ENCODE data around the gene CAPNS2.
A peak's percentile ranks its signal among the peaks of the same experiment; 100 is the strongest.

The CAPNS2 gene

DNA sequence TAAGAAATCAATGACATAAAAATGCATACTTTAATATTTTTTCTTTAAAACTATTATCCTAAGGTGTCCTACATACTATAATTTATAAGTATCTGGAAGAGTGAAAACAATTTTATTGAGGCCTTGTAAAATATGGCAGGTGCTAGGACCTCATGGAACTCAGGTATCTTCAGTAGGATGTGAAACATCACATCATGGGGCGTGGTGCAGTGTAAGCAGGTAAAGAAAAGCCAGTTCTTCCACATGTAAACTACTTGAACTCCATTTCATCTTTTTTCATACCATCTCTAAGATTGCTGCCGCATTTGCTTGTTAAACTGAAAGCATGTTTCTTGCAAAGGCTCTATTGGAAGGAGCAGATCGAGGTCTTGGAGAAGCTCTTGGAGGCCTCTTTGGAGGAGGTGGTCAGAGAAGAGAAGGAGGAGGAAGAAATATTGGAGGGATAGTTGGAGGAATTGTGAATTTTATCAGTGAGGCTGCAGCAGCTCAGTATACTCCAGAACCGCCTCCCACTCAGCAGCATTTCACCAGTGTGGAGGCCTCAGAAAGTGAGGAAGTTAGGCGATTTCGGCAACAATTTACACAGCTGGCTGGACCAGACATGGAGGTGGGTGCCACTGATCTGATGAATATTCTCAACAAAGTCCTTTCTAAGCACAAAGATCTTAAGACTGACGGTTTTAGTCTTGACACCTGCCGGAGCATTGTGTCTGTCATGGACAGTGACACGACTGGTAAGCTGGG lies at the start of gene CAPNS2:
TSS of gene CAPNS2 (plus strand) at position 253 of the 744 bp plus-strand sequence. CDS start at position 326, 73 bp downstream.
- no peak for DNase-seq (ENCODE audit: low read depth in 2 of 2)

DNA sequence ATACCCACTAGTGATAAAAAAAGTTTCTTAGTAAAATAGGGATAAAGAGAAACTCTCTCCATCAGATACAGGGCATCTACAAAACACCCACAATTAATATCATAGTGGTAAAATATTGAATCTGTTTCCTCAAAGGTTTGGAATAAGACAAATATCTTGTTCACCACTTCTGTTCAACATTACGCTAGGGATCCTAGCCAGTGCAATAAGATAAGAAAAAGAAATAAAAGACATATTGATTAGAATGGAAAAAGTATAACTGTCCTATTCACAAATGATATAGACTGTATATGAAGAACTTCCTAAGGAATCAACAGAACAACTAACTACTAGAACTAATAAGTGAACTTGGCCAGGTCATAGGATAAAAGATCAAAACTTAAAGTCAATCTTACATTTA lies 44.7 kb upstream of the CAPNS2 start:
- DNase-seq (ENCODE audit: low read depth in 2 of 2) = no peak

DNA sequence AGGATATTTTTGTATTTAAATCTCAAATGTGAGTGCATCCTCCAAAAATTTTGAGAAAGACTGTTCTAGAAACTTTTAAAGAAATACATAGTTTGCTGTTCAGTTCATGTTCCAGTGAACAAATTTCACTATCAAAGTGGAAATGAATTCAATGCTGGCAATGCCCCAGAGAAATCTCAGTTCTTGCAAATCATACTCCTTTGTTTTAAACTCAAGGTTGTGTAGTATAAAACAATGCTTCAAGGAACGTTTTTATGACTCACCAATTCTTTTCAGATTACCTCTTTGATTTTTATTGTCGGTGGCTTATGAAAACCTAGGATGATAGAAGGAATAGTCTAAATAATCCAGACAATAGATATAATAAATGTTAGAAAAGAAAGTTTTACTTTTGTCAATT lies 40.0 kb upstream of the CAPNS2 start:
- no peak for DNase-seq (ENCODE audit: low read depth in 2 of 2)

DNA sequence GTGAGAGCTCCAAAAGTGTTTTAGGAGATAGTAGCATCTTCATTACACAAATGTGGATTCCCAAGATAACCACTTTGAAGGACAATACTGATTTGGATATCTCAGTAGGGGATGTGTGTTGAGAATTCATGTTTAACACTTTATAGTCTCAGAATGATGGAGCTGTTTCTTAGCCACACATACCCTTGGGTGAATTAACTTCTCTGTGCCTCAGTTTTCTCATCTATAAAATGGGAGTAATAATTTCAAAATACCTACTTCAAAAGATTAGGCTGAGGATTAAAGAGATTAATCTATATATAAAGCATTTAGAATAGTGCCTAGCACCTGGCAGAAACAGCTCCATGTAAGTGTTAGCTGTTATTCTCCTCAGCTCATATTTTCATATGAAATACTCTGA lies 38.6 kb upstream of the CAPNS2 start:
- no peak for DNase-seq (ENCODE audit: low read depth in 2 of 2)

DNA sequence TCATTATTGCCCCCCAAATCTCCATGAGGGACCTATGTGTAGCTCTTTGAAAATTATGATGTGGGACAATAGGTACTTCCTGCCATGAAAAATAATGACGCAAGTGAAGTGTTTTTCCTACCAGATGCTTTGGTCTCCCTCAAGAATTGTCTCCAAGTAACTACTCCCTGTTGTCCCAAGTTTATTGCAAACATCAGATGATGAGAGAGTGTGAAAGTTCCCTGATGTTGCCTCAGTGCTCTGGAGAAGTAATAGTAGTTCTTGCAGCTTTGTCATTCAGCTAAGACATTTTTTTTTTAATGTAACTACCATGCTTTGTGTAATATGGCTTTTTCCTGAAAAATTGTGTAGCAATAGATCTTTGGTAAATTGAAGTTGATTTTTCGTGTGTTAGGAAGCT lies 37.5 kb upstream of the CAPNS2 start:
- DNase-seq (ENCODE audit: low read depth in 2 of 2) = no peak

DNA sequence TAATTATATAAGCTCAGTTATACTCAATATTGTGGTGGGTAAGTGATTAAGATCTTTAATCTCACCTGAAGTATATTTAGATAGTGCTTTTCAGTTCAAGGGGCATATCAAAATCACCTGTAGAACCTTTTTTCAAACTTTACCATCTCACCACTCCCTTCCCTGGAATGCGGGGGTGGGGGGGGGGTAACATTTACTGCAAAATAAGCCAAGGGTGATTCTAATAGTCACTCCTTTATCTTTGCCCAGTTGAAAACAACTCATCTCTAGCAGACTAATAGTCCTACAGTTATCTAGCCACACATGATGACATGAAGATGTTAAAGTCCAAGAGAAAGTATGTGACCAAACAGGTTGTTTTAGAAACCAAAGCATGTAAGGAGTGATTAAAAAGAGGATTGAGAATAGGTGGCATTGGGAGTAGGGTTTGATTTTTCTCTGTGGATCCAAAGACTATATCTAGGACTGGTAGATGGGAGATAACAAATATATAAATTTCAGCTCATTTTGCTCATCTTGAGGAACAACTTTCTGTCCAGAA lies 36.1 kb upstream of the CAPNS2 start:
- no peak for DNase-seq (ENCODE audit: low read depth in 2 of 2)

DNA sequence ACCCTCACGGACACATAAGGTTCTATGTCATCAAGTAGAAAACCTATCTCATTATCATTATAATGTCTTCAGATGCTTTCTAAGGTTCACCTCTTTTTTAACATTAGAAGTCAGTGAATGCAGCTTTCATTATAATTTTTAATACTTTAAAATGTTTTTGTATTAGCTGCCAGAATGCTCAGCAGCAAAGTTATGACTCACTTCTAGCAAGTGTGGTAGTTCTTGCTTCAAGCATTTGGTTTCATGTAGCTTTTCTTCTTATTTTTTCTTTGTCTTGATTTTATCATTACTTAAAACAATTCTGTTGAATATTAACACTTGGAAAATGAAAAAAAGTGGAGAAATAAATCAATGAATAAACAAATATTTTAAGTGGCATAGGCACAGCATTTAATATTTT lies 34.3 kb upstream of the CAPNS2 start:
- no peak for DNase-seq (ENCODE audit: low read depth in 2 of 2)

DNA sequence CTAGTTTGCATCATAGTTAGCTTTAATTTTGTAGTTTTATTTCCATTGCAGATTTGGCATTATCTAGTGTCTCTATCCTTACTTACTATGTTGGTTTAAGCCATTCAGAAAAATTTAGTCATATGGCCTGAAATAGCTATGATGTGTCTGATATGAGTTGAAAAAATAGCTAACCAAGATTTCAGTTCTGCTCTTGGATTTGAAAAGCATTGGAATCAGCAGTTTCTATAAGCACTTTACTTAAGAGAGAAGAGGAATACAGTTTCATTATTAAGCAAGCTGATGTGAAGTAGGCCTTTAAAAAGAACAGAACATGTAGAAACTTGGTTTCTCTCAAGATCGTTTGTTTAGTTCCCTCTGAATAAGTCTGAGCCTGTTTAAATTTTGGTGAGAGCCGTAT lies 31.7 kb upstream of the CAPNS2 start:
- no peak for DNase-seq (ENCODE audit: low read depth in 2 of 2)

DNA sequence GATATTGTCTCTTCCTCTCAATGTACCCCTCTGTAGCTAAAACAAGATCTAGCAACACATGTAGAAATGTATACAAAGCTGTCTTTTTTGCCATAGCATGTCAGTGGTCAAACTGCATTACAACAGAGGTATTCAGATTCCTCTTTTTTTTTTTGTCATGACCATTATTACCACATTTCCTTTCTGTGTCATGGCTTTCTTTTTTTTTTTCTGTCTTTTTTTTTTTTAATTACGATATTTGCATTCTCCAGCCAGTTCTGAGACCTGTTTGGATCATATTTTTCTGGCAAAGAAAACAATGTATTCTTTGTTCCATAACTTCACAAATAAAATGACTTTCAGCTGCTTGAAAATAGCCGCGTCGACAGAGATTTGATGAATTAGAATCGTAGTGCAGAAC lies 27.4 kb upstream of the CAPNS2 start:
- peak; percentile 18 to 20 for DNase-seq (ENCODE audit: low read depth in 2 of 2)

DNA sequence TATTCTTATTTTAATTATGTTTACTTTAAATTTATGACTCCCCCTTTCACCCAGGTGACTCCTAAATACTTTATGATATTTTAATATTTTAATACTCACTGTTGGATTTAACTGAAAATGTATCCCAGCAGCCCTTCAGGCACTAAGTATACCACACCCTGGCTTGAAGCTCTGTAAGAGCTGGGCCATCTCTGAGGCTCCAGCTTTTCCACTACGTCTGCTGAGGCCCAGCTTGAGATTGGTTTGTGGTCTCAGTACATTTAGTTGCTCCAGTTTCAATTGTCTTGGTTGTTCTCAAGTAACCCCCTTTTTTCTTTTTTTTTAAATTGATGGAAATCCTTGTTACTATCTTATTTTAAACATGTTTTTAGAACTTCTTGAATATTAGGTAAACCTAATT lies 27.0 kb upstream of the CAPNS2 start:
- no peak for DNase-seq (ENCODE audit: low read depth in 2 of 2)

DNA sequence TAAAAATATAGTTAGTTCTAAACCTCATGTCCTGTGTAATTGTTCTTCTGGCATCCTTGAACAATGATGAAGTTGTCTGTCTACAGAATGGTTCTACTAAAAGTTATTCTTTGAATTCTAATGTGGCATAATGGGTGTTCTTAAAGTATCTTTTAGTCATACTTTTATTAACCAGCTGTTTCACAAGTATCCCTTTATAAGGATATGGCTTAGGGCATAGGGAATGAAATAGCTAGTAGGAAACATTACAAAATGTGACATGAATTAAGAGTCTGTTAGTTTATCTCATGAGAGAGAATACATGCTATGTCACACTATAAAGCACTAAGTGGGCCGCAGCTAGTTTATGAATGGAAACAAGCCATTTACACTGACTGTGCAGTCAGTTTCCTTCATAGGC lies 26.3 kb upstream of the CAPNS2 start:
- DNase-seq (ENCODE audit: low read depth in 2 of 2) = no peak

DNA sequence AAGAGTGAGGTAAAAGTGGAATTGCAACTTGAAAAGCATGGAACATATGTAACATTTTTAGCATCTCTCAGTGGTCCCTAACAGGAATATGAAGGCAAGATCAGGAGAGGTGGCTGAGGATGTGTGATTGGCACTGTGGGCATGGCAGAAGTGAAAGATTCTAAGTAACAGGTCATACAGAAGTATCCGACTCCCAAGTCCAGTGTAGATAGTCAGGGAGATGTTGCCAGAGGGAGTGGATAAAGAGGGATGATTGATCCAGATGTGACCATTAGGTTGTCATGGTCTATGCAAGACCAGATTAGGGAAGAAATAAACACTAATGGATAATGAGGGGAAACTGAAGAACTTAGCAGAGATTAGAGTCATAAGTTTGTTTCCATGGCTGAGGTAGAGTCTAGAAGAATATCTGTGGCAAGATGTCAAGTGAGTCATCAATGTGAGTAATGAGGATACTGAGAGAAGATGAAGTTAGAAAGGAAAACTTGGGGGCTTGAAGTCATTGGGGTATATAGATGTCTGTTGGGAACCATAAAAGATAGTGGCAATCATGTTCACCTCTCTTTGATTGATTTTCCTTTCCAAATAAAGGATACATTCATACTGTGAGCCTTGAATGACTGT lies 23.9 kb upstream of the CAPNS2 start:
- DNase-seq (ENCODE audit: low read depth in 2 of 2) = peak; percentile 44 to 55

DNA sequence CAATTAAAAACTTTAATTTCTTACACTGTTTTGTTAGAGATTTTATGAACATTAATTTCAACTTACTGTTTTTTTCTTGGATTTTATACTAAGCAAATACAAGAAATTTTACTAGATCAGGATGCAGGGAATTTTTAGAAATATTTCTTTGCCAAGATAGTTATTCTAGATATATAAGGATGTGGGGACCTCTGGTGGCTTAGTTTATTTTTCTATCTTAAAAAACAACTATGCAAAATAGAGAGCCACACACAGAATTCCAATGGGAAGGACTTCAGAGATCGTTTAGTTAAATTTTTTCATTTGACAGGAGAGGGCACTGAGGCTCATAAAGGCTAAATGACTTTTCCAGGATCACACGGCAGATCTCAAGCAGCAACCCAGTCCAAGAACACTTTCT lies 23.0 kb upstream of the CAPNS2 start:
- DNase-seq (ENCODE audit: low read depth in 2 of 2) = peak; percentile 22 to 30

DNA sequence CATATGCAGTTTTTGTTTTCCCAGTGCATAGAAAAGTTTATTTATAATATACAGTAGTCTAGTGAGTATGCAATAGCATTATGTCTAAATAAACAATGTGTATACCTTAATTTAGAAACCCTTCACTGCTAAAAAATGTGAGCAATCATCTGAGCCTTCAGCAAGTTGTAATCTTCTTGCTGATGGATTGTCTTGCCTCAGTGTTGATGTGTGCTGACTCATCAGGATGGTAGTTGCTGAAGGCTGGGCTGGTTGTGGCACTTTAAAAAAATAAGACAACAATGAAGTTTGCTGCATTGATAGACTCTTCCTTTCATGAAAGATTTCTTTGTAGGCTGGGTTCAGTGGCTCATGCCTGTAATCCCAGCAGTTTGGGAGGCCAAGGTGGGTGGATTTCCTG lies 13.9 kb upstream of the CAPNS2 start:
- DNase-seq (ENCODE audit: low read depth in 2 of 2) = peak; percentile 85 to 86

DNA sequence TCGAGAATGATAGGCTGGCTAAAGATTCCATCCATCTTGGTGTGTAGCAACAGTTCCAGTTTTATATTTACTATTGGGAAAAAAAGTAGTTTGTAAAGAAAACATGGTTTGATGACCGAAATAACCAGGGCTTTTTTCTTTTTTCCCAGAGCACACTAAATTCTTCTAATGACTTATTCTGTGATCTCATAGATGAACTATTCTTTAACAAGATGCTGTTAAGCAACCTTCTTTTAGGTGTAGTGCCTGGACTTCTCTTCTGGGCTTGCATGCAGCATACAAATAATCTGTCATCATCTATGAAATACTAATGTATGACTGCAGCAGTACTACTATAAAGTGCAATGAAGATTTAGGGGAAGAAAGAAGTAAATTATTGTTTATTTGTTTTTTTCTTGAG lies 11.0 kb upstream of the CAPNS2 start:
- peak; percentile 25 to 27 for DNase-seq (ENCODE audit: low read depth in 2 of 2)

DNA sequence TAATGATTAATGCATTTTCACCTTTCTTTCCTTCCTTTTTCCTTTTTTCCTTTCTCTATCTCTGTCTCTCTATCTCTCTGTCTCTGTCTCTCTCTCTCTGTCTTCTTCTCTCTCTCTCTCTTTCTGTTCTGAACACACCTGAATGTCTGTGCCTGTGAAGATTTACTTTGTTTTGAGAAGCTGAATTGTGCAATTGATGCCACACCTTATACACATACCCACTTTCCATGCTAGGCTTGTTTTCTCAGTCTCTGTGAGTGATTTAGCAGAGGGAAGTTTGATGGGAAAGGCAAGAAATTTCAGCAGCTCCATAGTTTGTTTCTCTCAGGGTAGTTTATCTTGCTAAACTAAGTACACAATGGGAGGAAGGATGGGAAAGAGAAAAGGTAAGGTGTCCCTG lies 9.3 kb upstream of the CAPNS2 start:
- no peak for DNase-seq (ENCODE audit: low read depth in 2 of 2)

DNA sequence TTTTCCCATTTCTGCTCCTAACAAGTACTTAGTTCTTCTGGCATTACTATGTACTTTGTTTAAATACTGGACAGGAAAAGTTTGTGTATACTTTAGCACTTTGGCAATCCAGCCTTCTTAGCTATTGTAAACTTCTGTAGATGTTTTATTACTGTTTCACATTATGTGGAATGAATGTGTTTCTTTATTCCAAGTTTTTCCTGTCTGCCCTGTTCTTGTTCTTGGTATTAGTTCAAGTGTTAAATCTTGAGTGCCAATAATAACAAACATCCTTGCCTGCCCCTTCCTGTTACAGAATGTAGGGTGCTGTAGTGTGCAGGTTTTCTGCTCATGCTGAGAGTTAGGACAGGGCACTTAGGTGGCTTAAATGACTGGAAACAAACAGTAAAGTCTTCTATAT lies 7.3 kb upstream of the CAPNS2 start:
- no peak for DNase-seq (ENCODE audit: low read depth in 2 of 2)

DNA sequence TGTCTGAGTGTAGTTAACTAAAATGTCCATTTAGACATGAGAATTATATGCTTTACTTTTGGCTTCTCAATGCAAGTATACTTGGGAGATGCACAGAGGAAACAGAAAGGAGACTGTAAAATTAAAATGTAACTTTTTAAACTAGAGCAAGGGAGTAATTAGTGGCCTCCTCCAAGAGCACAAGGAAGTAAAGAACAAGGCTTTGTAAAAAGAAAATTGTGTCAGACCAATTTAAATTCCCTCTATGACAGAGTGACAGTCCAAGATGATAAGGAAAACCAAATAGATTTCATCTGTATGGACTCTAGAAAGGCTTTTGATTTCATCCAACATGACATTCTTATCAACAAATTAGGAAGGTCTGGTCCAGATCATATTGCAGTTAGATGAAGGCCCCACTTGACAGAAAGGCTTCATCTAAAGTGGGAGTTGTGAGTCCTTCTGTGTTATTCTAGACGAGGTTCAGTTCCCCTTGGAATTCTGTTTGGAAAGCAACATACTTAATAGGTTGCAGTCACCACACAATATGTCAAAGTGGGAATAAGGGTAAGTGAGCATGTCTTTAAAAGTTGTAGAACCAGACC lies 6.5 kb upstream of the CAPNS2 start:
- DNase-seq (ENCODE audit: low read depth in 2 of 2) = no peak

DNA sequence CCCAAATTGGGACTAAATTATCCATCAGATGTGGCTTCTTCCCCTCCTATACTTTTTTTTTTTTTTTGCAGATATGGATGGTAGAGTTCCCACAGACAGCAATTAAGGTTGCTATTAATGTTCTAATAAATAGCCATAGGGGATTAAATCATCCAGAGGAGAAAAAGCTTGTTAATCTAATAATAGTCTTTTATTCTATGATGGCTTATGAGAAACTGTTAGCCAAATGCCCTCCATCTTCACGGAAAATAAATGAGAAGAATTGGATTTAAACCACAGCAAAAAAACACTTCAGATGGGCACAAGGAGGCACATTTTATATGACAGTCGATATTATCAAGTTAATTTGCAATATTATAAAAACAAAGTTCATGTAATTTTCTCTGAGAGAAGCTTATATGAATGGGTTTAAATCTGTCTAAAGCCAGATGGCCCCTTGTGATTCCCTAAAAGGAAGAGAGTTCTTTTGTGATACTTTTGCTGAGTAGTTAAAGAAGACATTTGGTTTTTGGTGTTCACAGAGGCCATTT lies 5.1 kb upstream of the CAPNS2 start:
- no peak for DNase-seq (ENCODE audit: low read depth in 2 of 2)

DNA sequence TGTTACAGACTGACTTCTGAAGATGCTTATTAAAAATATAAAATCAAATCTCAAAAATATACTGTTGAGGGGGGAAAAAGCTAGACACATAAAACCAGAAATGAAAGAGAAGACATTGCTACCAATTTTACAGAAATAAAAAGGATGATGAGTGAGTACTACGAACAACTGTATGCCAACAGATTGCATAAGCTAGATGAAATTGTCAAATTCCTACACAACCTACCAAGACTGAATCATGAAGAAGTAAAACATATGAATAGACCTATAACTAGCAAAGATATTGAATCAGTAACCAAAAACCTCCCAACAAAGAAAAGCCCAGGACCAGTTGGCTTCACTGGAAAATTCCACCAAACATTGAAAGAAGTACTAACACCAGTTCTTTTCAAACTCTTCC lies 3.5 kb upstream of the CAPNS2 start:
- peak in 1 of 2 experiments; percentile 15 for DNase-seq (ENCODE audit: low read depth in 2 of 2)

DNA sequence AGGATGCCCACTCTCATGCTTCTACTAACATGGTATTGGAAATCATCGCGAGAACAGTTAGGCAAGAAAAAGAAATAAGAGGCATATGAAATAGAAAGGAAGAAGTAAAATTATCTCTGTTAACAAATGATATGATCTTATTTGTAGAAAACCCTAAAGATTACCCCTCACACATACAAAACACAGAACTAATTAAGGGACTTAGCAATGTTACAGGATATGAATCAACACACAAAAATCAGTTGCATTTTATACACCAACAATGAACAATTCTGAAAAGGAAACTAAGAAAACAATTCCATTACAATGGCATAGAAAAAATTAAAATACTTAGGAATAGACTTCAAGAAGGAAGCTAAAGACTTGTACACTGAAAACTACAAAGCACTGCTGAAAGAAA lies 2.7 kb upstream of the CAPNS2 start:
- no peak for DNase-seq (ENCODE audit: low read depth in 2 of 2)

DNA sequence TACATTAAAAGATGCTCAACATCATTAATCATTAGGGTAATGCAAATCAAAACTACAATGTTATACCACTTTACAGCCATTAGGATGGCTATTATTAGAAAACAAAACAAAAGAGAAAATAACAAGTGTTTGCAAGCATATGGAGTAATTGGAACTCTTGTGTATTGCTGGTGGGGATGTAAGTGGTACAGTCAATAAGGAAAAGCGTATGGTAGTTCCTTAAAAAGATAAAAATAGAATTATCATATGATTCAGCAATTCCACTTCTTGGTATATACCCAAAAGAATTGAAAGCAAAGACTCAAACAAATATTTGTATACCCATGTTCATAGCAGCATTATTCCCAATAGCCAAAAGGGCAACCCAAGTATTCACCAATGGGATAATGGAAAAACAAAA lies 1.4 kb upstream of the CAPNS2 start:
- no peak for DNase-seq (ENCODE audit: low read depth in 2 of 2)

DNA sequence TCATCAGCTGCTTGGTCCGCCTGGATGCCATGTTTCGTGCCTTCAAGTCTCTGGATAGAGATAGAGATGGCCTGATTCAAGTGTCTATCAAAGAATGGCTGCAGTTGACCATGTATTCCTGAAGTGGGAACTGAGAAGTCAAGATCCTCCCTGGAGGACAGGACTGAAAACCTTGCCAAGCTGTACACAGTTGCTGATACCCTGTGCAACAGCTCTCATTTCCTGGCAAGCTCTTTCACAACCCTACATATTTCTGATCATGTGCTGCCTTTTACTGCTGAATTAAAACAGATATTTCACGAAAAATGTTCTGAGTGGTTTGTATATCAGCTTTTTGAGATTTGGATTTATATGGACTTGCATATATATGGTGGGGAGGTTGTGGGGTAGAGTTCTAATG lies 898 bp downstream of the CAPNS2 start:
- DNase-seq (ENCODE audit: low read depth in 2 of 2) = peak; percentile 21 to 31

Measured in fibroblast of skin of left quadriceps (primary cell).